ELF-1 (cell line): Measurements from ENCODE around the gene LRP1B.

ENCODE experiments used
- DNase-seq: peaks from one replicate; pipeline ENCODE4 v3.0.0-alpha.2; 2016; ENCODE audit warnings: low read depth, low spot score

Gene LRP1B

DNA sequence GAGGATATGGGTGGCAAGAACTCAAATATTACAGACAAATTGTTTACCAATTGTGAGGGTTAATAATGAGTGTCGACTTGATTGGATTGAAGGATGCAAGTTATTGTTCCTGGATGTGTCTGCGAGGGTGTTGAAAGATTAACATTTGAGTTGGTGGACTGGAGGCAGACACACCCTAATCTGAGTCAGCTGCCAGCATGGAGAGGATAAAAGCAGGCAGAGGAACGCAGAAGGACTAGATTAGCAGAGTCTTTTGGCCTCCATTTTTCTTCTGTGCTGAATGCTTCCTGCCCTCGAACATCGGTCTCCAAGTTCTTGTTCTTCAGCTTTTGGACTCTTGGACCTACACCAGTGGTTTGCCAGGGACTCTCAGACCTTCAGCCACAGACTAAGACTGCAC lies 1503.7 kb downstream of the LRP1B start:
- DNase-seq, result no peak

DNA sequence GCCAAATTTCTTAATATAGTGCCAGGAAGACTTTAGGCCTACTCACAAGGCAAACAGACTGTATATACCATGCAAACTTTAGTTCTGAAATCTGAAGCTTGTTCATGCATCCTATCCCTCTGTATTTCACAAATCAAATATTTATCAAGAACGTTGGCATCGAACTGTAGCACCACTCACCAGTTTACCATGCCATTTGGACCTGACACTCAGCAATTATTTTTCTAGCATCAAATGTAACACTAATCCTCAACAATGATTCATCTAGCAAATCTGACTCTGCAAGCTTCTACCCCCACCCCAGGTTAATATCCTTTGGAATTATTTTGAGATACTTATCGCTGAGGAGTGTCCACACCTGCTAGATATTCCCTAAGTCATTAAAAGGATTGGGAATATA lies 1506.6 kb downstream of the LRP1B start:
- no peak for DNase-seq

DNA sequence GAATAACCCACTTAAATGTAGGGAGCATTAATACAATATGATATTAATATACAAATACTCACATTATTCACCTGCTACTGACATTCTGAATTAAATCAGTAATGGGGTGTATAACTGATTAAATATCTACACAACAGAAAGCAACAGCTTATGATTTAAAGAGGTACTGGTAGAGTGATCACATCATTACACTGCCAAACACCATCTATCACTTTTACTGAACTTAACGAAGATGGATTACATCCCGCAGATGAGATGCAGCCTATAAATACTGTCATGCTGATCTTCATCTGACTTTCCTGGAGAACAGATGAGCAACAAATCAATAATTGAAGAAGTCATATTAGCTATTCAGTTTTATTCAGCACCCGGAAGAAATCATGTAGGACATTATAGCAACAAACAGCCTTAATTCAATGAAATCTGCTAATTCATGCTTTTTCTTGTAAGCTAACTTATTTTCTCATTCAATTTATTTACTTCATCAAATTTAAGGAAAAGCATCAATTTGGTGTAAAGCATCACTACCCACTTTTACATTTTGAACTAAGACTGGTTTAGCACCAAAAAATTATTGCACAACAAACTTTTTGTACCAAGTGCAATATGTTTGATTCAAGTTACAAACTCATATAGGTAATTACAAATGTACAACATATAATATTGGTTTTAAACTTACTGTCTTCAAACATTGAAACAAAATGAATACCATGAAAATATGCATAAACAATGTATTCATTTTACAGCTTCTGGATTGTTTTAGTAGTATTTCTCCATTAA lies 1509.0 kb downstream of the LRP1B start:
- no peak for DNase-seq

DNA sequence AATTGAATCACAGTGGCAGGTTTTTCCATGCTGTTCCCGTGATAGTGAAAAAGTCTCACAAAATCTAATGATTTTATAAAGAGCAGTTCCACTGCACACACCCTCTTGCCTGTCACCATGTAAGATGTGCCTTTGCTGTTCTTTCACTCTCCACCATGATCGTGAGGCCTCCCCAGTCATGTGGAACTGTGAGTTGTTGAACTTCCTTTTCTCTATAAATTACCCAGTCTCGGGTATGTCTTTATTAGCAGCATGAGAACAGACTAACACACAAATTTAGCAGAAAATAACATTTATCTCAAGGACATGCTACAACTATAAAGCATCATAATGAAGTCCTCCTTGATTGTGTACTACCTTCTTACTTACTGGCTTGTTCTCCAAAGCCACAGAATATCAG lies 1526.0 kb downstream of the LRP1B start:
- DNase-seq, result no peak

DNA sequence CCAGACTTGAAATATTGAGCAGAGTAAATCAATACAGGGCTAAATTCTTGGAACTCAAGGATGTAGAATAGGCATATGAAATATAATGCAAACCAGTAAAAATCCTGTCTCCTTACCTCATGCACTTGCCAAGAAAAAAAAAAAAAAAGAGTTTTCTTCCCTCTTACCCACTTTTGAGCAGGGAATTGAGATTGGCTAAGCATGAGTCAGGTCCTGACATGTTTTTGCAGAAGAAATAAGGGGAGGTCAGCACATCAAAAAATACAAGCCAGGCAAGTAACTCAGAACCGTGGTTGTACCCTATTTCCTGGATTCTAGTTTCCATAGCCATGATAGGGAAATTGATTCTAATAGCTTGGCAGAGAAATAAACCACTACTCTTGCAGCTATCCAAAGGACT lies 1526.7 kb downstream of the LRP1B start:
- DNase-seq, result no peak

DNA sequence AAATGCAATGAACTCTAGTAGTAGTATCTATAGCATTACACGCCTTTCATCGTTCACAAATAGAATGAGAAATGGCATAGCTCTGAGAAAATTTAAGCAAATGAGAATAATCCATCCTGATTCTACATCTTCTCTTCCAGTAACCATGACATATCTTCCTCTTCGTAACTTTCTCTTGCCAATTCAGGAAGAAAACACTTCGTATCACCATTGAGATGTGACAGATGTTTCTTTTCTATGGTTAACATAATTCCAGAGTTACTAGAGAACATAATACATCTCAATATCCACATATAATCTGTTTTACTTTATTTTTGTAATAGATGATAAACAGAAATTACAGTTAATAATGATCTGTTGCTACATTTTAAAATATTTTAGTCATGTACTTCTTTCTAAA lies 1527.4 kb downstream of the LRP1B start:
- DNase-seq, result no peak

DNA sequence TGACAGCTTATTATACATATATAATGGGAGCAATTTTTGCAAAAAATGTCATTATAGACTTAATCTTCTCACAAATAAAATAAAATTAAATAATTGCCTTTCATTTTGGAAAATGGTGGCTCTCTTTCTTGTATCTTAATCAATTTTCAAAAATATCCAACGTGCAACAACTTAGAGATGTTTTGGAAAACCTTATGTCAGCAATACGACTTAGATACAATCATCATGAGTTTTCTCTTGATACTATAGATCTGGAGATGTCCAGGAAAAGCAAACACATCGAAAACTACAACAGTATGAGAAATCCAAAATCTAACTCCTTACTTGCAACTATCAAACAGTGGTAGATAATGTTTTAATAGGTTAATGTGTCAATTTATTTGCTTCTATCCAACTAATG lies 1529.0 kb downstream of the LRP1B start:
- DNase-seq, result no peak

DNA sequence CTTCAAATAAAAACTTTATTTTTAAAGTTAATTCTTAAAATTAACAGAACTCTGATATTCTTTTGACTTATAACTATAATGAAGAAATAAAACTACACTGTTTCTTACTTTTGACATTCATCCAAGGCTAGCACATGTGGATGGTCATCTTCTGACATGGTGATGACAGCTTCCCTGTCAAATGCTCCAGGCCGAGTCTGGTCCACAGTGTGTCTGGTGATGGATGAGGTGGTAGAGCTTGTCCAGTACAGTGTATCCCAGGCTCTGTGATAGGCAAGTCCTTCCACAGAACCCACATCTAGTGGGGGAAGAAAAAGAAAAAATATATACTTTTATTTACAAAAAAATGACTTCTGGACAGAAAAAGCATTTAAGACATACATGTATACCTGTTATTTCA lies 1529.5 kb downstream of the LRP1B start:
- DNase-seq, result peak; percentile 1

DNA sequence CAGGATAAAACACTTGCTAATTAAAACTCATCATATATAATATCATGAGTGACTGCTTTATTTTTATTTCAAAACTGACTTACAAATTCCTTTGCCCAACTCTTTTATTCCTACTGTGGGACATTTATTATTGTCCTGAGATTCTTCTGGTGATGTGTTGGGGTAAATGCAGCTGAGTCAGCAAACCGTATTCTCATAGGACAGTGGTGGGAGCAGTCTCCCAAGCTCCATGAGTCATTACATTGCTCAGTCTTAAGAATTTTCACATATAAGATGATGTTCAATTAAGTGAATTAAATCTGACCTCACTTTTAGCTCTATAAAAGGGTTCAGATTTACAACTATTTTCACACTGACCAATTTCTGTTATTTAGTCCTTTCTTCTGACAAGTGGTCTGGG lies 1530.7 kb downstream of the LRP1B start:
- DNase-seq, result no peak

DNA sequence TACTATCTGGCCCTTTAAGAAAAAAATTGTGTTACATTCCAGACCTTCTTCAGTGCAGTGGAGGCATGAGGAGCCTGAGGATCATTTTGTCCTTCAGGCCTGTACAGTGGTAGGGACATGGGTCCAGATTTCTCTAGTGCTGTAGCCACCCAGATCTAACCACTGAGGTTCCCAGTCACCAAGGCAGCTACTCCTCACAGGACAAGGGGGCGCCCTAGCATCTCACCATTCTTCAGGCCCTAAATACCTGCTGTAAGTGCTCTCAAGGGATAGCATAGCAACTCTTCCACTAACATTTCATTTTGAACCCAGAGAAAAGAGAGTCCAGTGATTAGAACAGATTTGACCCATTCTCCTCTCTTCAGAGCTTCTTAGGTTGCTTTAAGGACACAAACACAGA lies 1533.0 kb downstream of the LRP1B start:
- DNase-seq, result peak; percentile 2

DNA sequence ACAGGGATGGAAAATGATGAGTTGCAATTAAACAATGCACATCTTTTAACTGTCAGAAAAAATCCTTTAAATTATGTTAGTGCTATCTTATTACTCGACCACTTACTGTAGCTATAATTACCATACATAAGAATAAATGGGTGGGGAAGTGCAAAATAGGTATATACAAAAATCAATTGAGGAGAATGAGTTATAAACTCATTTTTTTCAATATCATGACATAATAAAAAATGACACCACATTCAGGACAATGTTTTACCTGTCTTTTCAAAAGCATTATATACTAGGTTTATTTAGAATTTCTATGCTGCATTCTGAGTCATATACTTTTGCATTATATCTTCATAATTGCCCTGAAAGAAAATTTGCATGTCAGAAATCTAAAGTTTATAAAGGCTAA lies 1533.6 kb downstream of the LRP1B start:
- no peak for DNase-seq

DNA sequence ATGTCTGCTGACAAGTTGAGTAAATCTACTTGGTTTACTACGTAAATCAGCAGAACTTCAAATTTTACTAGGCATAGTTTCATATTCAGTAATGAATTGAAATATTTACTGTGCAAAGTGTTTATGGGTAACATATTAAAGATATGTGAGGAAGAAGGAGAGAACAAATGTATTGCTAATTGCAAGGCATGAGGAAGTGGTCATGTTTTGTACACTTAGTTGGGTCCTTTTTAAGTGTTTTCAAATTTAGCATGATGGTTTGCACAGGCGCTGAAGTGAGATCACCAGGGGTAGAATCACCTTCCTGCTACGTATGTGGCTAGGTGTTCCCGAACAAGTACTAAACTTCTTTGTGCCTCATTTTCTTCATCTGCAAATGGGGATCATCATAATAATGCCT lies 1534.4 kb downstream of the LRP1B start:
- DNase-seq, result no peak

DNA sequence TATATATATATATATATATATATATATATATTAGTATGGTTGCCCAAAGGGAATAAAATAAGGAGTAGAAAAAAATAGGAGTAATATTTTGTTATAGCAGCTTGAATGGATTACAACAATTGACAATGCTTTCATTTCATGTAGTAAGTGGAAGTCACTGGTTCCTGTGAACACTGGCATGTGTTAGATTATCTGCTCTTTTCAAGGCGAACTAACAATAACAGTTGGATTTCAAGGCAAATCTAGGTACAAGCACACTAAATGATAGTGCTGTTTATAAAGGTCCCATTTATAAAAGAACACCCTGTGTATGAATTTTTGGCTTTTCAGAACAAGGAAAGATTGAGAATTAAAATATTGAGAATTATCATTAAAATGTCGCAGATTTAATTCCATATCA lies 1535.7 kb downstream of the LRP1B start:
- DNase-seq, result no peak

DNA sequence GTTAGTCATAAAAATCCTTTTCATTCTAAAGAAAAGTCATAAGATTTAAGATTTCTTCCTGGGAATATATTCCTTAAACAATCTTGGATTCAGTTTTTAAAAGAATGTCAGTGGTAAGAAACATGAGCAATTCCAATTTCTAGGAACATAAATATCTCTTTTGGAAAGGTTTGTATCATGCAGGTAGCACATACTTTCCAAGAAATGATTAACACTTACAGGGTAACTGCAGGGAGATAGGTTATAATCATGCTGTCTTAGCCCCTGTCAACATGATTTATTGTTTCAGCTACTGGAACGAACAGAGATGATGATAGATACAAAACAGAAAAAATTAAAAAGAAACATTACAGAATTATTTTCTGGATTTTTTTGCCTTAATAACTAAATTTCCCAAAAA lies 1537.7 kb downstream of the LRP1B start:
- no peak for DNase-seq

DNA sequence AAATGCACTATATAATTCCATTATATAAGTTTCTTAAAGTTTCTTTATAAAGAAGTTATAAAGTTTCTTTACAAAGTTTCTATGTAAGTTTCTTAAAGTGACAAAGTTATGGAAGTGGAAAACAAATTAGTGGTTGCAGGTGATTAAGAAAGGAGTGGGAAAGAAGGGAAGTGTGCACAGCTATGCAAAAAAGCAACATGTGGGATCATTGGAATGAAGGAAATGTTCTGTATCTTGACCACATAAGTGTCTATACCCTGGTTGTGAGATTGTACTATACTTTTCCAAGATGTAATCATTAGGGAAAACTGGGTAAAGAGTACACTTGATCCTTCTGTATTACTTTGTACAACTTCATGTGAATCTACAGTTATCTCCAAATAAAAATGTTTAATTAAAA lies 1541.1 kb downstream of the LRP1B start:
- DNase-seq, result no peak

DNA sequence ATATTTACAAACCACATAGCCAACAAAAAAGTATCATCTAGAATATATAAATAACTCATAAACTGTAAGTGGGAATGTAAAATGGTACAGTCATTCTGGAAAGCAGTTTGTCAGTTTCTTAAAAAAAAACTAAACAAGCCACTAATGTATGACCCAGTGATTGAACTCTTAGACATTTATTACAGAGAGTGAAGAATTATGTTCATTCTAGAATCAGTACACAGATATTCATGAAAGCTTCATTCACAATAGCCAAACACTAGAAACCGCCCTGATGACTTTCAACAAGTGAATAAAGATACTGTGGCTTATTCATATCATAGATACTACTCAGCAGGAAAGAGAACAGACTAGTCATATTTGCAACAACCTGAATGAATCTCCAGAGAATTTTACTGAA lies 1541.5 kb downstream of the LRP1B start:
- DNase-seq, result no peak

DNA sequence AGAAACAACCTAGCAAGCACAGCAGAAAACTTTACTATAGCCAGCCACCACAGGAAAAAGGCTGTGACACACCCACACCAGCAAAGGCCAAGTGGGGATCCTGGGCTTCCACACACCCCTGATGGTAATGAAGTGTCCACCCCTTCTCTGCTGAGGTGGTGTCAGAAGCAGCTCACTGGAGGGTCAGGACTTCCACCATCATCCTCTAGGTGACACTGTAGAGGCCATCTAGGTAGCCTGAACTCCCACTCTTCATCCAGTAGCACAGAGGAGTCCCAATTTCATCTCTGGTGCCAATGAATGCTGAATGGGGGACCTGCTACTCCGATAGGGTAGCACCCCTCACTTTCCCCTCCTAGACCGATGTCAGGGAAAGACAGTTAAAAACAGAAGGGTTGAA lies 1544.4 kb downstream of the LRP1B start:
- peak; percentile 54 for DNase-seq

DNA sequence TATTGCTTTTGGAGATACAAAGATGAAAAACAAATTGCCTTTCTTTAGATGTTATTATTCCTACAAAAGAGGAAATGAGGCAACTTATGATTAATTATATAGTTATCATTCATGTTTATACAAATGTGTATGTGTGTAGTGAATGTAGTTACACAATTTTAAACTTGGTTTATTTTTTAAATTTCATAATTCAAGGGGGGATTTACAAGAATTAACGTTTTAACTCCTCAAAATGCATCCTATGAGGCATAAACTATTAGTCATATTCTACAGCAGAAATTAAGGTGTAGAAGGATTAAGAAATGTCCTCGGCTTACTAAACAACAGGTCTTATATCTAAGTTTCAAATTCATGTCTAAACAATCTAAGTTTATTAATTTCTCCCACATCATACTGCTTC lies 1545.8 kb downstream of the LRP1B start:
- DNase-seq, result no peak

DNA sequence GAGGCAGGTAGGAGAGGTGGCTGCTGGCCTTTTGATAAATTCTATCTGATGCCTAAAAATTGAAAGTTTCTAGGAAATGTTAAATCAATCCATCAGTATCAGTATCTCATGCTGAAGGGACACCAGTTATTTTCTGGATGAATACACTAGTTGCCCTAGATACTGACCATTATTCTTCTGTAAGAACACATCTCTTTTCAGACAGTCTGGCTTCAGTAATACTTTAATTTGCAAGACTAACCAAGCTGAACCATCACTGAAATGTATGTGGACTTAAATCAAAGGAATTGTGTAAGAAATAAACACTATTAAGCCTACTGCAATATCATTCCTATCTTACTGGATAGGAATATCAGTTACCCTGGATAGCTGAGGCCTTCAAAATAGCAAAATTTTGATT lies 1546.3 kb downstream of the LRP1B start:
- DNase-seq, result no peak

DNA sequence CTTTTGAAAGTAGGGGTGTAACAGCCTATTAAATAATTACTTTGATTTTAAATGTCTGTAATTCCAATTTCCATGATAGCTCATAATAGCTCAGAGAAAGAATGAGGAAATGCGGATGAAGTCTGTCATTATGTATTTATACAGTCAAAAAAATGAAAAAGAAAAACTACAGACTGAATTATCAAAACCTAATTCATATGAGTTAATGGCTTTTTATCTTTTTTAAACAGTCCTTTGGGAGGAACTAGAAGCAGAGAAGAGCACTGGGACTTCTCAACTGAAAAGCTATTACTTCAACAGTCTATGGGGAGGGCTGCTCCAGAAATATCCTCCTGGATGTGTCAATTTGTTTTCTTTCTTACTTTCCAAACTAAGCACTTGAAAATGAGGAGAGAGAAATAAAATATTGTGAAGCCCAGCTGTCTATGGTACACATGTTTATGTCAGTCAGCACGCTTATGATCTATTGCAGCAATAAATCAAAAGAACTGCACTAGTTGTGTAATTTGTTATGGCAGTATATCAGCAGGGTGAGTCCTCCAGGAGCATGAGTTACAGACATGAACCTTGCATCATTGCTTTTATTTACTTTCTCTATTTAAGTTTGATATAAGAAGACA lies 1550.2 kb downstream of the LRP1B start:
- DNase-seq, result no peak

DNA sequence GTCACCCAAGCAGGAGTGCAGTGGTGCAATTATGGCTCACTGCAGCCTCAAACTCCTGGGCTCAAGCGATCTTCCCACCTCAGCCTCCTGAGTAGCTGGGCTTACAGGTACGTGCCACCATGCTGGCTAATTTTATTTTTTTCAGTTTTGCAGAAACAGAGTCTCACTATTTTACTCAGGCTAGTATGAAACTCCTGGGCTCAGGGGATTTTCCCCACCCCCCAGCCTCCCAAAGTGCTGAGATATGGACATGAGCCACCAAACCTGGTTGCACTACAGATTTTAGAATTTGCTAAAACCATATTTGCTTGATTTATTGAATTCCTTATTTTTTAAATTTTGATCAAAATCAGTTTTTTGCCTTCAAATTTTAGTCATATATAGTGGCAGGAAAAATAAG lies 1553.4 kb downstream of the LRP1B start:
- DNase-seq, result no peak

DNA sequence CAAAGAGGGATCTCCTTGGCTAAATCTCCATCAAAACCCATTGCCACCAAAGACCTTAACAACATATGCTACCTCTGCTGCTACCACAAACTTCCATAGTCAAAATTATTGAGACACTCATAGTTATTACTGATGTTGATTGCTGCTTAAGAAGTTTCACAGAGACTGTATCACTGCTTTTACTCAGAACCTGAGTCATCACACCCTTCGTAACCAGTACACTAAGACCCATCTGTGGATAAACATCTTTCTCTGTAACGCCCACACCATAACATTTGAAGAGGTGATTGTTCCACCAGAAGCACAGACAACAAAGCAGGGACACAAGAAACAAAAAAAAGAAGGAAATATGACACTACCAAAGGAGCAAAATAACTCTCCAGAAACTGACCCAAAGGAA lies 1563.1 kb downstream of the LRP1B start:
- no peak for DNase-seq

DNA sequence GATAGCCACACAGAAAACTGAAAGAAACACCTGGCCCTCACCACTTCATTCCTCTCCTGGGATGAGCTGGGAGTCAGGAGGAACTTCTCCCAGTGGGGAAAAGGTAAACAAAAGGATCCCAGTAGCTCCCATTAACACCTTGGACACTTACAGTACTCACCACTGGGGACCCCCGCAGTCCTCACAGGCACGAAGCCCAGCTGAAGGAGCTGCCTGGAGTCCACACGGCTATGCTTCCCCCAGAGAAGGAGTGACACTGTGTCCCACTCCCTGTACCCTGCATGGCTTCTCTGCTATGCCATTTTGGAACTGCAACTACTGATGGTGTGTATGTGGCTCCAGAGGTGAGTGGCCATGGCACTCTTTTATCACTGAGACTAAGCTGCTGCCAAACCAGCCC lies 1565.1 kb downstream of the LRP1B start:
- DNase-seq, result no peak

DNA sequence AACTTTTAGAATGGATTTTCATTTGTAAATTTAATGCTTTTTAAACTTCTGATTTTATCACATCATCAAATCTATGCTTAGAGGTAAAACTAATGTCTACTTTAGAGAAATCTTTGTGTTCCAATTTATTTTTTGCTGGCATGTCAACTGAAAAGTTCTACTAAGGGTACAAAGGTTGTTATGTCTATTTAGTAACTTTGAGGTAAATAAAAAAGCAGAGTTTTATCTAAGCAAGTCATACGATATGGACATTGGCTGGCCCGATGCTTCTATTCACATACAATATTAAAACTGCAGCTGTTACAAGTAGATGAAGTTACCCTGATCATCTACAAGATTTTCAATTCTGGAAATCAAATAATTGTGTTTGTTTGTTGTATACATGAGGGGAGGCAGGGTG lies 1575.1 kb downstream of the LRP1B start:
- no peak for DNase-seq
